DMS79 (cell line): ENCODE measurements around the gene RAET1L.
"Not testable (repeated sequence)": the region's sequence is repeated elsewhere in the genome, so short reads cannot be mapped to it uniquely, and the experiment has no call there.

Experiments
- DNase-seq: peaks from one replicate; lab custom pipeline; 2025; lab: John Stamatoyannopoulos, UW

Gene RAET1L

GRCh38 chr6:150025201-150025917 lies at the start of gene RAET1L:
RAET1L (minus strand) TSS chr6:150025532; CDS start chr6:150025471, 61 bp downstream.
- DNase-seq = no peak

GRCh38 chr6:150075034-150075421 lies 49.7 kb upstream of the RAET1L start:
- DNase-seq = no peak

GRCh38 chr6:150074396-150075033 lies 49.2 kb upstream of the RAET1L start:
- not testable (repeated sequence) for DNase-seq

GRCh38 chr6:150072201-150072600 lies 46.9 kb upstream of the RAET1L start:
- no peak for DNase-seq

GRCh38 chr6:150070236-150070818 lies 45.0 kb upstream of the RAET1L start:
- DNase-seq = no peak

GRCh38 chr6:150069706-150070105 lies 44.4 kb upstream of the RAET1L start:
- no peak for DNase-seq

GRCh38 chr6:150068720-150069648 lies 43.7 kb upstream of the RAET1L start, which contains the start of gene ULBP3:
ULBP3 (minus strand) TSS chr6:150069121; CDS start chr6:150069066, 55 bp downstream.
- DNase-seq = peak; percentile 47

- DNase-seq = no peak
These were observed 42.8 kb upstream of the RAET1L start for GRCh38 chr6:150068151-150068550.

- DNase-seq = no peak
These were observed 39.8 kb upstream of the RAET1L start for GRCh38 chr6:150065083-150065482.

GRCh38 chr6:150063640-150064039 lies 38.3 kb upstream of the RAET1L start:
- DNase-seq = no peak

GRCh38 chr6:150059973-150060372 lies 34.6 kb upstream of the RAET1L start:
- not testable (repeated sequence) for DNase-seq

GRCh38 chr6:150058986-150059385 lies 33.7 kb upstream of the RAET1L start:
- DNase-seq = no peak

GRCh38 chr6:150058231-150058792 lies 33.0 kb upstream of the RAET1L start:
- no peak for DNase-seq

GRCh38 chr6:150057501-150057951 lies 32.2 kb upstream of the RAET1L start:
- DNase-seq = no peak

- no peak for DNase-seq
These were observed 31.6 kb upstream of the RAET1L start for GRCh38 chr6:150056916-150057315.

GRCh38 chr6:150056156-150056555 lies 30.8 kb upstream of the RAET1L start:
- DNase-seq = no peak

- DNase-seq = no peak
These were observed 29.8 kb upstream of the RAET1L start for GRCh38 chr6:150055131-150055530.

- DNase-seq = no peak
These were observed 28.1 kb upstream of the RAET1L start for GRCh38 chr6:150053450-150053849.

- DNase-seq = no peak
These were observed 25.5 kb upstream of the RAET1L start for GRCh38 chr6:150050846-150051245.

GRCh38 chr6:150048099-150048498 lies 22.8 kb upstream of the RAET1L start:
- DNase-seq = no peak

GRCh38 chr6:150046943-150047342 lies 21.6 kb upstream of the RAET1L start:
- DNase-seq = no peak
